DND-41 (cell line): ENCODE results near the gene SHC2.
"Not testable (repeated sequence)": the region's sequence is repeated elsewhere in the genome, so short reads cannot be mapped to it uniquely, and the experiment has no call there.

Experiments used
- ATAC-seq: fragments of 200-7000 bp; cut with Tn5 transposase; 3 replicates; pipeline ENCODE4 v1.9.1; 2021; ENCODE audit warnings: low read depth; ENCODE audit not compliant: insufficient read depth
- DNase-seq: peaks from one replicate; pipeline ENCODE4 v3.0.0-alpha.2; 2020
- H2AFZ ChIP-seq: 2 replicates; pipeline ENCODE4 v1.6.0; 2012; ENCODE audit warnings: low read depth, low read length
- H3K27ac ChIP-seq: 2 replicates; pipeline ENCODE4 v1.5.1; 2012; ENCODE audit warnings: low read length, inconsistent platforms
- H3K27me3 ChIP-seq: fragments of 200-600 bp; sonication (generic); 2 replicates; pipeline ENCODE4 v1.6.0; 2012; ENCODE audit warnings: low read length, mild to moderate bottlenecking, inconsistent platforms; ENCODE audit not compliant: insufficient read depth, poor library complexity
- H3K36me3 ChIP-seq: 2 replicates; pipeline ENCODE4 v1.5.1; 2012; ENCODE audit warnings: low read length, inconsistent platforms; ENCODE audit not compliant: insufficient read depth
- H3K4me1 ChIP-seq: 2 replicates; pipeline ENCODE4 v1.5.1; 2012; ENCODE audit warnings: mild to moderate bottlenecking, low read length; ENCODE audit not compliant: insufficient read depth
- H3K4me2 ChIP-seq: 2 replicates; pipeline ENCODE4 v1.6.0; 2012; ENCODE audit warnings: mild to moderate bottlenecking, moderate library complexity, low read length, inconsistent platforms; ENCODE audit not compliant: insufficient read depth
- H3K4me3 ChIP-seq, 2 experiments: fragments of 200-600 bp in 1 of 2; shearing (Covaris generic) in 1 of 2; 2 replicates each; pipeline ENCODE4 v1.5.1; 2012 to 2016; ENCODE audit warnings: inconsistent platforms in 2 of 2, low read length in 2 of 2, mild to moderate bottlenecking in 2 of 2, low read depth in 1 of 2, moderate library complexity in 1 of 2
- H3K79me2 ChIP-seq: 2 replicates; pipeline ENCODE4 v1.6.0; 2012; ENCODE audit warnings: low read length, inconsistent platforms; ENCODE audit not compliant: insufficient read depth
- H3K9ac ChIP-seq: 2 replicates; pipeline ENCODE4 v1.6.0; 2012; ENCODE audit warnings: low read depth, mild to moderate bottlenecking, inconsistent platforms, low read length, moderate library complexity
- H3K9me3 ChIP-seq: 2 replicates; pipeline ENCODE4 v1.5.1; 2012; ENCODE audit warnings: low read length, moderate library complexity, mild to moderate bottlenecking, inconsistent platforms; ENCODE audit not compliant: insufficient read depth, severe bottlenecking
- H4K20me1 ChIP-seq: 2 replicates; pipeline ENCODE4 v1.6.0; 2012; ENCODE audit warnings: low read length; ENCODE audit not compliant: insufficient read depth
- CTCF ChIP-seq: IDR thresholded peaks from 2 replicates; pipeline ENCODE4 v1.5.1; 2012; ENCODE audit warnings: borderline replicate concordance, low read length, moderate library complexity, mild to moderate bottlenecking; ENCODE audit not compliant: poor library complexity, severe bottlenecking; ENCODE audit errors: extremely low read depth
- EZH2 ChIP-seq: IDR thresholded peaks from 3 replicates; pipeline ENCODE4 v1.6.1; 2012; ENCODE audit warnings: borderline replicate concordance, low read depth, mild to moderate bottlenecking, moderate library complexity, low read length, inconsistent platforms; ENCODE audit not compliant: severe bottlenecking

Gene SHC2

GRCh38 chr19:397941-398706 lies 62.7 kb downstream of the SHC2 start:
- no peak for DNase-seq
- TF ChIP-seq EZH2: no peak
- TF ChIP-seq CTCF: no peak
- H3K36me3 ChIP-seq: no peaks in the 10 kb centered on the region
- no peak overlapping the region for H2AFZ ChIP-seq
- H3K27ac ChIP-seq: no peak overlapping the region
- H3K4me2 ChIP-seq: no peak overlapping the region
- no peaks in the 10 kb centered on the region for H3K79me2 ChIP-seq
- no peaks in the 10 kb centered on the region for H3K4me1 ChIP-seq
- H4K20me1 ChIP-seq: no peaks in the 10 kb centered on the region
- H3K9me3 ChIP-seq: peaks cover 14% of the 10 kb centered on the region
- no peak for ATAC-seq
- no peak overlapping the region for H3K4me3 ChIP-seq
- no peak overlapping the region for H3K9ac ChIP-seq
- no peaks in the 10 kb centered on the region for H3K27me3 ChIP-seq

GRCh38 chr19:397321-397720 lies 63.5 kb downstream of the SHC2 start:
- no peak overlapping the region for H3K27ac ChIP-seq
- DNase-seq (no peak), ATAC-seq (no peak)
- no peaks in the 10 kb centered on the region for H3K79me2 ChIP-seq
- no peaks in the 10 kb centered on the region for H4K20me1 ChIP-seq
- H3K9me3 ChIP-seq: peaks cover 15% of the 10 kb centered on the region
- no peak overlapping the region for H3K4me2 ChIP-seq
- H3K9ac ChIP-seq: no peak overlapping the region
- H2AFZ ChIP-seq: no peak overlapping the region
- TF ChIP-seq CTCF: no peak
- TF ChIP-seq EZH2: no peak
- no peaks in the 10 kb centered on the region for H3K27me3 ChIP-seq
- H3K36me3 ChIP-seq: no peaks in the 10 kb centered on the region
- H3K4me1 ChIP-seq: no peaks in the 10 kb centered on the region
- no peak overlapping the region for H3K4me3 ChIP-seq

GRCh38 chr19:395467-395866 lies 65.4 kb downstream of the SHC2 start:
- peaks cover 15% of the 10 kb centered on the region for H3K9me3 ChIP-seq
- no peaks in the 10 kb centered on the region for H3K27me3 ChIP-seq
- no peaks in the 10 kb centered on the region for H3K79me2 ChIP-seq
- no peak overlapping the region for H2AFZ ChIP-seq
- H3K27ac ChIP-seq: no peak overlapping the region
- no peak overlapping the region for H3K4me3 ChIP-seq
- no peaks in the 10 kb centered on the region for H3K4me1 ChIP-seq
- no peaks in the 10 kb centered on the region for H3K36me3 ChIP-seq
- no peak overlapping the region for H3K4me2 ChIP-seq
- no peak for TF ChIP-seq EZH2
- TF ChIP-seq CTCF: no peak
- no peak overlapping the region for H3K9ac ChIP-seq
- H4K20me1 ChIP-seq: no peaks in the 10 kb centered on the region
- DNase-seq (no peak), ATAC-seq (no peak)

- not testable (repeated sequence) for H3K9ac ChIP-seq, H3K4me1 ChIP-seq, H3K4me3 ChIP-seq, H3K4me2 ChIP-seq, DNase-seq, H3K27me3 ChIP-seq, H3K36me3 ChIP-seq, ATAC-seq, H4K20me1 ChIP-seq, H2AFZ ChIP-seq, H3K79me2 ChIP-seq, H3K27ac ChIP-seq
- peaks cover 15% of the 10 kb centered on the region for H3K9me3 ChIP-seq
These were observed 66.0 kb downstream of the SHC2 start for GRCh38 chr19:394857-395256.

GRCh38 chr19:393560-393959 lies 67.3 kb downstream of the SHC2 start:
- H3K4me3 ChIP-seq, H3K9ac ChIP-seq, H3K4me1 ChIP-seq, H4K20me1 ChIP-seq, ATAC-seq, DNase-seq, H2AFZ ChIP-seq, H3K27me3 ChIP-seq, H3K4me2 ChIP-seq, H3K27ac ChIP-seq, H3K79me2 ChIP-seq, H3K36me3 ChIP-seq: not testable (repeated sequence)
- peaks cover 15% of the 10 kb centered on the region for H3K9me3 ChIP-seq
